Measurements from ENCODE around the gene LSMEM2.

DNA sequence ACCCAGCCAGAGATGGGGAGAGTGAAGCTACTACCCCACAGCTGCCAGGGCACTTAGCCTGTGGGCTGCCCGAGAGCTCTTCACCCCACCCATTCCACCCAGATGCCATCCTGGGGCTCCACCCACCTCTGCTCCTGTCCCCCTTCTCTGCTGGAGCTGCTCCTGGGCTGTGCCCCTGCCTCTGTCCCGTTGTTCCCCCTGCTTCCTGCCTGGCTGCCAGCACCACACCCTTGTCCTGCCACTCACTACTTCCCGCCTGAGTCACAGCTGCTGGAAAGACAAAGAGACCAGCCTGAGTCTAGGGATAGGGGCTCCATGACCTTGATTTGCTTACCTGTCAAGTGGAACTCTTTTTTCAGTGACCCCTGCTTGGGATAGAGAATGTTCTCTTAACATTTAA, 30.5 kb upstream of the LSMEM2 start:
- TF ChIP-seq, protein P1, sequence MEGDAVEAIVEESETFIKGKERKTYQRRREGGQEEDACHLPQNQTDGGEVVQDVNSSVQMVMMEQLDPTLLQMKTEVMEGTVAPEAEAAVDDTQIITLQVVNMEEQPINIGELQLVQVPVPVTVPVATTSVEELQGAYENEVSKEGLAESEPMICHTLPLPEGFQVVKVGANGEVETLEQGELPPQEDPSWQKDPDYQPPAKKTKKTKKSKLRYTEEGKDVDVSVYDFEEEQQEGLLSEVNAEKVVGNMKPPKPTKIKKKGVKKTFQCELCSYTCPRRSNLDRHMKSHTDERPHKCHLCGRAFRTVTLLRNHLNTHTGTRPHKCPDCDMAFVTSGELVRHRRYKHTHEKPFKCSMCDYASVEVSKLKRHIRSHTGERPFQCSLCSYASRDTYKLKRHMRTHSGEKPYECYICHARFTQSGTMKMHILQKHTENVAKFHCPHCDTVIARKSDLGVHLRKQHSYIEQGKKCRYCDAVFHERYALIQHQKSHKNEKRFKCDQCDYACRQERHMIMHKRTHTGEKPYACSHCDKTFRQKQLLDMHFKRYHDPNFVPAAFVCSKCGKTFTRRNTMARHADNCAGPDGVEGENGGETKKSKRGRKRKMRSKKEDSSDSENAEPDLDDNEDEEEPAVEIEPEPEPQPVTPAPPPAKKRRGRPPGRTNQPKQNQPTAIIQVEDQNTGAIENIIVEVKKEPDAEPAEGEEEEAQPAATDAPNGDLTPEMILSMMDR (IDR thresholded peaks at IDR 0.05), result no peak
- TF ChIP-seq POLR2A (IDR thresholded peaks at IDR 0.05) (no peak), POLR2AphosphoS5 (IDR thresholded peaks at IDR 0.05; ENCODE audit: insufficient read depth in 1 of 2, low read depth in 1 of 2) (peak in 1 of 2 donors; percentile 71)

Data from vagina (tissue), 2 donors.